Left ventricle myocardium inferior (tissue), 1 donor: Measurements from ENCODE around the gene C16orf54. TPM values are rescaled to one million over a fixed set of nuclear protein-coding genes. Genes with fewer than 3 reads are reported as not detected.
"Not testable (repeated sequence)": the region's sequence is repeated elsewhere in the genome, so short reads cannot be mapped to it uniquely, and the experiment has no call there.

Source experiments
- DNase-seq: peaks from one replicate; pipeline ENCODE4 v3.0.0-alpha.2; 2020
- H3K27ac ChIP-seq: fragments of 200-600 bp; replicated peaks from 2 replicates; pipeline ENCODE4 v1.8.0; 2021
- H3K27me3 ChIP-seq: fragments of 200-600 bp; 2 replicates; pipeline ENCODE4 v1.8.0; 2021; ENCODE audit warnings: low read depth
- H3K36me3 ChIP-seq: fragments of 200-600 bp; 2 replicates; pipeline ENCODE4 v1.8.0; 2021
- H3K4me1 ChIP-seq: fragments of 200-600 bp; 2 replicates; pipeline ENCODE4 v1.8.0; 2021
- H3K4me3 ChIP-seq: fragments of 200-600 bp; 2 replicates; pipeline ENCODE4 v1.8.0; 2021; ENCODE audit warnings: mild to moderate bottlenecking, moderate library complexity
- H3K9me3 ChIP-seq: fragments of 200-600 bp; replicated peaks from 2 replicates; pipeline ENCODE4 v1.8.0; 2021
- CTCF ChIP-seq: fragments of 200-600 bp; IDR thresholded peaks from 2 replicates; pipeline ENCODE4 v1.8.0; 2021; ENCODE audit warnings: antibody characterized with exemption, mild to moderate bottlenecking, borderline replicate concordance
- intact Hi-C: fragments of 100-400 bp; cut with micrococcal nuclease; formaldehyde crosslinking; loops from one replicate; pipeline ENCODE4 v1.11.0; 2022
- total RNA-seq: library from RNA; stranded (reverse); fragmentation: NEBNext Ultra II Directional; extraction: Animal tissue kit (Norgen Biotek cat#: 25700); gene quantifications from one replicate; pipeline ENCODE4 v1.2.1, GENCODE V29; 2021
- donor health status: DM: no; HTN: yes; CAD: no; lungs with severe emphysema.

Gene C16orf54
- total RNA-seq, 1 donor from 2014 or later, result 0.63 TPM

- H3K9me3 ChIP-seq, result no peaks in the 10 kb centered on the region
- no peak overlapping the region for H3K27ac ChIP-seq
- H3K4me3 ChIP-seq, result no peak overlapping the region
- intact Hi-C loops, result no loop called here
- H3K4me1 ChIP-seq, result no peaks in the 10 kb centered on the region
- no peaks in the 10 kb centered on the region for H3K36me3 ChIP-seq
- peaks cover 37% of the 10 kb centered on the region for H3K27me3 ChIP-seq
- no peak for TF ChIP-seq CTCF
- no peak for DNase-seq
Measured at GRCh38 chr16:29730649-29731048, 15.1 kb downstream of the C16orf54 start.

DNA sequence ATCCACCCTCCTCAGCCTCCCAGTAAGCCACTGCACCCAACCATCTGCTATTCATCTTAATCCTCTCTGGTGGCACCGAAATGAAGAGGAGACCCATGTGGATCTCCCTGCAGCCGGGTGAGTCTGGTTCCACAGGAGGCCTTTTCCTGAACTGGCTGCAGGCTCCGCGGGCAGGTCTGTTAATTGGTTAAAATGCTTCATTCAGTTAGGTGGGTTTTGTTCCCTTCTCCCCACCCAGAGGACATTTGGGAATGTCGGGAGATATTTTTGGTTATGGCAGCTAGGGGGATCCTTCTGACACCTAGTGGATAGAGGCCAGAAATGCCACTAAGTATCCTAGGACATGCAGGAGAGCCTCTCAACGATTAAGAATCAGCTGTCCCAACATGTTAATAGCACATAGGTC lies 16.7 kb downstream of the C16orf54 start:
- no peak overlapping the region for H3K4me3 ChIP-seq
- intact Hi-C loops, result no loop called here
- H3K9me3 ChIP-seq, result no peaks in the 10 kb centered on the region
- H3K27me3 ChIP-seq, result peaks cover 22% of the 10 kb centered on the region
- no peak for DNase-seq
- no peak overlapping the region for H3K27ac ChIP-seq
- peak; percentile 68 for TF ChIP-seq CTCF
- no peaks in the 10 kb centered on the region for H3K36me3 ChIP-seq
- H3K4me1 ChIP-seq, result no peaks in the 10 kb centered on the region

- DNase-seq, result no peak
Measured at GRCh38 chr16:29727452-29727851, 18.3 kb downstream of the C16orf54 start.

GRCh38 chr16:29726845-29727377 lies 18.9 kb downstream of the C16orf54 start:
- H3K9me3 ChIP-seq, result no peaks in the 10 kb centered on the region
- H3K36me3 ChIP-seq, result no peaks in the 10 kb centered on the region
- H3K27me3 ChIP-seq, result peaks cover 12% of the 10 kb centered on the region
- intact Hi-C loops, result no loop called here
- DNase-seq, result no peak
- H3K4me3 ChIP-seq, result no peak overlapping the region
- no peaks in the 10 kb centered on the region for H3K4me1 ChIP-seq
- H3K27ac ChIP-seq, result no peak overlapping the region
- no peak for TF ChIP-seq CTCF

More at GRCh38 chr16:29727452-29727851, 18.3 kb downstream of the C16orf54 start:
- no peaks in the 10 kb centered on the region for H3K36me3 ChIP-seq
- H3K9me3 ChIP-seq, result no peaks in the 10 kb centered on the region
- no peak overlapping the region for H3K4me3 ChIP-seq
- H3K27me3 ChIP-seq, result peaks cover 12% of the 10 kb centered on the region
- TF ChIP-seq CTCF, result no peak
- intact Hi-C loops, result no loop called here
- H3K27ac ChIP-seq, result no peak overlapping the region
- no peaks in the 10 kb centered on the region for H3K4me1 ChIP-seq

GRCh38 chr16:29721167-29721879 lies 24.5 kb downstream of the C16orf54 start:
- H3K36me3 ChIP-seq, H3K4me1 ChIP-seq, H3K27me3 ChIP-seq, H3K9me3 ChIP-seq, H3K4me3 ChIP-seq, H3K27ac ChIP-seq, intact Hi-C loops: not testable (repeated sequence)
- TF ChIP-seq CTCF, result peak; percentile 62
- DNase-seq, result peak; percentile 65
